HK-2 (cell line): ENCODE measurements around the gene TMTC4.
"Not testable (repeated sequence)": the region's sequence is repeated elsewhere in the genome, so short reads cannot be mapped to it uniquely, and the experiment has no call there.

Experiments used
- DNase-seq: peaks from one replicate; pipeline ENCODE4 v3.0.0-alpha.2; 2018; ENCODE audit not compliant: unreplicated experiment

Gene TMTC4

DNA sequence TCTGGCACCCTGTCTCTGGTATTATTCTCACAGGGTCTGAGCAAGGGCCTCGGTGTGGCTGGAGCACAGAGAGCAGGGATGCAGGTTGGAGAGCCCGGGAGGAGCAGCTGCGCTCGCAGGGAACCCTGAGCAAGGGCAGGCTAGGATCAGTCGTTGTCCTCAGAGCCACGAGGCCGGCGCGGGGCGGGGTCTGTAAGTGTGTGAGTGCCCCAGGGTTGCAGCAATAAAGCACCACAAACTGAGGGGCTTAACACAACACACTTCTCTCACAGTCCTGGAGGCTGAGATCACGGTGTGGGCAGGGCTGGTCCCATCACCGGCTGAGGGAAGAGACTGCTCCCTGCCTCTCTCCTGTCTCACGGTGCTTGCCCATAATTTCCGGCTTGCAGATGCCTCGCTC is 47.5 kb downstream of the TMTC4 start:
- DNase-seq = no peak

DNA sequence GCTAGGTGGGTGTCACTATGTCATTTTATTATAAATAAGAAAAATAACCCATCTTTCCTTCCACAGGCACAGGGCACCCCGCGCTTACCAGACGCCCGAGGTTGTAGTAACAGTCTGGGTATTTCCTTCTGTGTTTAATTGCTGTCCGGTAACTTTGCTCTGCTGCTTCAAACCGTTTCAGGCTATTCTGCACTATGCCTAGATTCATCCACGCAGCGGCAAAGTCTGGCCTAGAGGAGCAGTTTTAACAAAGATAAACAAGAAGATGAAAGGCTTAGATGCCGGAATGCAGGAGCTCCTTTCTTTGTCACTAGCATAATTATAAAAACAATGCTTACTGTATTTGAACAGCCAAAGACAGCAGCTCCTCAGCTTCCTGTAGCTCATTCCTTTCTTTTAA is 49.1 kb downstream of the TMTC4 start:
- DNase-seq = no peak

DNA sequence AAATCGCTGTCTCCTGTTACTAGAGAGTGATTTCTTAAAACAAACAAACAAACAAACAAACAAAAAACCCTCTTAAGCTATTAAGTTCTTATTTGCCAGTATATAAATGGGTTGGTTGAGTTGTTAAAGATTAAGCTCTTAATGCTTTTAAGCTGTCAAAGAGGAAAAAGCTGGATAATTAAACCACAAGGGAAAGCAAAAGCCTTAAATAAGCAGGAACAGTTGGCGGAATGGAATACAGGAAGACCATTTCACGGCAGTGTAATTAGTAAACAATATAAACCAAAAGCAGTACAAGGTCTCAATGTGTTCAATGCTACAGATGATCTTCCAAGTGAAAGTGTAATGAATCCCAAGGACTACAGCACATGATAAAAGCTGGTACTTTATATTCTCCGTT is 53.8 kb downstream of the TMTC4 start:
- no peak for DNase-seq

DNA sequence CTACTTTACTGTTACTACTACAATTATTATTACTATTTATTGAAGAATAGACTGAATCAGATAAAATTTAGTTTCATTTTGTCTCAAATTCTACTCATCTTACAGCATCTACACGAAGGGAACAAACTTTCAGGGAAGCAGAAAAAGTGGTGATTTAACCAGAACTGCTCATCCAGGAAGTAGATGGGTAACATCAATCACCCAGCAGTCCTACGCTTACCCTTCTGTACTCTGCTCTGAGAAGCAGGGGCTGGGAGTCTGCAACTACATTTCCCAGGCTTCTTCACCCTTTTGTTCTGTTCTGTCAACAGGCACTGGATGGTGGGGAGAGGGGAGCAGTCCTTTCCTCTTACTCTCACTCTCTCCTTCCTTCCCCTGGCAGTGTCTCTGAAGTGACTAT is 54.7 kb downstream of the TMTC4 start:
- DNase-seq = no peak

DNA sequence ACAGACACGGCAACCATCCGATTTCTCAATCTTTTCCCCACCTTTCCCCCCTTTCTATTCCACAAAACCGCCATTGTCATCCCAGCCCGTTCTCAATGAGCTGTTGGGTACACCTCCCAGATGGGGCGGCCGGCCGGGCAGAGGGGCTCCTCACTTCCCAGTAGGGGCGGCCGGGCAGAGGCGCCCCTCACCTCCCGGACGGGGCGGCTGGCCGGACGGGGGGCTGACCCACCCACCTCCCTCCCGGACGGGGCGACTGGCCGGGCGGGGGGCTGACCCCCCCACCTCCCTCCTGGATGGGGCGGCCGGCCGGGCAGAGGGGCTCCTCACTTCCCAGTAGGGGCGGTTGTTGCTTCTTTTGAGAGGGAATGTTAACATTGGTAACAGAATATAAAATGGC is 55.7 kb downstream of the TMTC4 start:
- not testable (repeated sequence) for DNase-seq

DNA sequence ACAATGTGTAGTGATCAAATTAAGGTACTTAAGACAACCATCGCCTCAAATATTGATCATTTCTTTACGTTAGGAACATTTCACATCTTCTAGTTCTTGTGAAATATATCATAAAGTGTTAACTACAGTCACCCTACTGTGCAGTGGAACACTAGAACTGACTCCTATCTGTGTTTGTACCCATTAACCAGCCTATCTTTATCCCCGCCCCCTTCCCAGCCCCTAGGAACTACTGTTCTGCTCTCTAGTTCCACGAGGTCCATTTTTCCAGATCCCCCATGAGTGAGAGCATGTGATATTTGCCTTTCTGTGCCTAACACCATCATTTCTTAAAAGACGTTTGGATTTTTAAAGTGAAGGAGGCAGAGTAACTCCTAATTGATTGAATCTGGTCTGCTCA is 61.6 kb downstream of the TMTC4 start:
- DNase-seq = no peak

DNA sequence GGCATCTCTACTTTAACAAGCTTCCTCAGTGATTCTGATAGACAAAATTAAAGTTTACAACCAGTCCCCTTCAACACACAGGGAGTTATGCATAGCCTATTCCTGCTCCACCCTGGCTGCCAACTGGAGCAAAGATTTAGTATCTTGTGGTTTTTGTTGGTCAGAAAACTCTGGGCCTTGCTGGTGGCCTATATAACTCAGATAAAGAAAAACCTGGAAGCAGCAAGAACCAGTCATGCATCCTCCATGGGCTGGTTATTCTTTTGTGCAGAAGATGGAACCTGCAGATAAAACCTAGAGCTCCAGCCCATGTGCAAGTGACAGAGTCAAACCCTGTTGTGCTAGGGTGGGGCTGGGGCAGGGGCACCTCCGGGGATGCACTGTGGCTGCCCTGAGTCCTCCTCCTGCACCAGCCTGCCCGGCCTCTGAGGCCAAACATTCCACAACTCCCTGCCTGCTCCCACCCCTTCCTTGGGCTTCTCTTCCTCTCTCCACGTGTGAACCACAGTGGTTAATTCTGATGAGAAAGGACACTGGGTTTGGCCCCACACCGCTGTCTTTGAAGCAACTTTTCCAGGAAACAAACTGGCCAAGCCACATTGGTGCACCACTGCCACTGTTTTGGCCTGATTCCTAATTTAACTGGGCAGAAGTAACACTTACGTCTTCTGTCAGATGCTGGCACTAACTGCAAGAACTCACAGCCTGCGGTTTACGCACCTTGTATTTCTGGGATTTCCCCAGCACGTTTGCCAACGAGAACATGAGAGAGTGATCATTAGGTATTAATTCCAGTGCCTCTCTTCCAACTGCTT is 62.7 kb downstream of the TMTC4 start:
- no peak for DNase-seq

DNA sequence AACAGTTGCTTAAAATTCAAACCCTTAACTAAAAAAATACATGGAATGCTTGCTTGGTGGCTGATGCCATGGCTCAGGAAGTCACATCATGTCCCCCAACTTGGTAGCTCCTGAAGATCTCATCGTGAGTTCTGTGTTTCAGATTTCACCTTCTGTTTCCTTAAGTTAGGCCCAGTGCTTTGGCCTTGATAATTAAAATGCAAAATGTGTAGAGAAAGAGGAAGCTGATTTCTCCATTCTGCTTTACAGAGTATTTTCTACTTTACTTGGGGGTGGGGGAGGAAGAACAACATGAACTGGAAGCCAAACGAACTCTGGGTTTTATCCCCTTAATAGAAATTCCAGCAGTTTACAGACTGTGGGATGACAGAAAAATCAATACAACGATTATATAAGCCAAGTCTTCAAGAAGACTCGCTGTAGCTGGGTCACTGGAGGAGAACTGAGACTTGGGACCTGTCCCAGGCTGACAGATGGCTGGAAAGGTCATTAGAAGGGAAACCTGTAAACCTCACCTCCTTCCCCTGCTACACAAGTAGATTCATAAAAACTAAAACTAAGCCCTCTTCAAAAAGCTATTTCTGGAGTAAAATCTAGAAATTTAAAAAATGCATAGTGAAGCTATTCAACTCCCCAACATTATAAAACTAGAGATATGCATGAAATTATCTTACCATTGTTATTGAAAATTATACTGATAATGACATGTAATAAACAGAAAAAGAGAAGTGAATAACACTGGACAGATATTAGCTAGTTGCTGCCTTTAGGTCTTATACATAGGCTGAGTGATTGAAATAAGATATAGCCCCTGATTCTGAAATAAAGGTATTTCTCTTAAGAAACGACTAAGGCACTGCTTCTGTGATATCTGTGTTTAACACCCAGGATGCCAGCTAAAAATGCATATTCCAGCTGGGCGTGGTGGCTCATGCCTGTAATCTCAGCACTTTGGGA is 63.9 kb downstream of the TMTC4 start:
- DNase-seq = no peak

DNA sequence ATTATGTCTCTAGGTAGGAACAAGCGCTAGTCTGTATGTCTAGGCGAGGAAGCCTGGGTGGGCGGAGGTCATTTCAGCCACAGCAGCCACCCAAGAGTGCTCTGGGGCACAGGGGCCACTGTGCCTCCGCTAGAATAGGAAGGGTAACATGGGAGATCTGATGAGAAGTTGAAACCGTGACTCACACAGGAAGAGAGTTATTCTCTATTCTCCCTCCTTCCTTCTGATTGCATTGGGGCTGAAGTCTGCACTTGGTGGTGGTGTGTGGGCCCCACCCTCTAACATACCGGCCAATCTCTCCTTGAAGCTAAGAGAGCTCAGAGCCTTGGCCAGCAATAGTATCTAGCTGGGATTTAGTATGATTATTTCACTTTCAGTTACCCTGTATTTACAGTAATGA is 65.7 kb downstream of the TMTC4 start:
- DNase-seq = no peak

DNA sequence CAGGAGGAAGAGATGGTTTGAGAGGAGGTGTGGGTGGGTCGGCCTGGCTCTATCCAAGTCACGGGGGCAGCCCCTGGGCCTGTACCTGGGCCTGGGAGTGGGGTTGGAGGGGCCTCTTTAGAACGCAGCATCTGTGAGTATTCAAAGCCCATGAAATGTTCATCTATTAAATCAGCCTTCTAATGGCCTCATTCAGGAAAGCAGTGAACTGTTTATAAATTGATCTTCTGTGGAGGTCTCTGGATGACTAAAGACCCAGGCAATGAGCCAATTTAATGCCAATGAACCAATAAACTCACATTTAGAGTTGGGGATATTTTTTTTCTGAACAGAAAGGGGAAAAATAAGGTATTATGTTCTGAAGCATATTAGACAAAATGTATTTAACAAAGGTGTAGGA is 66.1 kb downstream of the TMTC4 start:
- DNase-seq = no peak

DNA sequence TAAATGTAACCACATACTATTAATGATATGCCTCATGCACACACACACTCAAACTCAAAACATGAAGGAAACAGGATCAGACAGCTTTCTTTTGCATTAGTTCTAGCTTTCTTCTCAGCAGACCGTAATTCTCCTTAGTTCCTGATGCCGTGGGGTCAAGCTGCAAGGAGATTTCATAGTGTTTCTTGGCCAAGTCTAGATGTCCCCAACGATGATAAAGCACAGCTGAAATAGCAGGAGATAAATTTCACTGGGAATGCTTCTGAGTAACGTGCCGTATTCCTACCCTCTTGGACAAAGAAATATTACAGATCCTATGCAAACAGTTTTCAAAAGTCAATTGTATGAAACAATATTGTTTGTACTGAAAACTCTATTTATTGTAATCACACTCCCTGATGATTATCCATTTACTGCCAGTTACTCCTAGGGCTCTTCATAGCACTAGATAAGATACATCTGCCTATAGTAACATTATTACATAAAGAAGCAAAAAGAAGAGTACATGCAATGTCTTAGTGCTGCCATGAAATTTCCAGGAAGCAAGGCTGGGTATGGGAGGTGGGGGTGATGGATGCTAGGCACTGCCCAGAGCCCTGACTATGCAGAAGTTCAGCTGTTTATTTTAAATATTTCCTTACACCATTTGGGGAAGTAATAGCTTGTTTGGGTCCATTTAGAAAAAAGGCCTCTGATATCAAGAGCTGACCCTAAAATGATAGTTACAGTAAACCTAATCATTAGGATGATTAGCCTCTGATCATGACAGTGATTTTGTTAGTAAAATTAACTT is 69.5 kb downstream of the TMTC4 start:
- no peak for DNase-seq

DNA sequence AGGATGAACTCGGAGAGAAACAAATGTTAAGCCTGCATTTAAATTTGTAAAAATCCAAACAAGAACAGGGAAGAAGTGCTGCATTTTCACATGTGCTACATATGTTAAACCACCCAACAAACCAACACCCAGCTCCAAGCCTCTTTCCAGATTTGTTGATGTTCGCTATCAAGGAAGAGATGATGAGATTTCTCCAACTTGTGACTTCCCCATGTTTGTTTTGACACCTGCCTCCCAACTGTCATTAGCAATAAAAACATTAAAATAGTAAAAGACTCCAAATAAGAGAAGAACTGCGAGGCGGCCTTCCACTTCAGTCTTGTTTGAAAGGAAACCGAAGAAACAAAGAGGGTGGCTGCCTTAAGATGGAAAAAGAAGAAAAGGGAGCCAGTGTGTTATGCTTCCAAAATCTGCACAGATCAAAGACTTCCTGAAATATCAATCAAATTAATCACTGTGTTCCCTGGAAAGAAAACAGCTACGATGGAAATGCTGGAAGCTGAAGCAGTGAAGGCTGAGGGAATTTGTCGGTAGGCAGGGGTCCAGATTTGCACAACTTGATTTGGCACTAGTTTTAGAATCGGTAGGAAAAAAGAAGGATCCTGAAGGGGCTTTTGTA is 72.0 kb downstream of the TMTC4 start:
- no peak for DNase-seq

DNA sequence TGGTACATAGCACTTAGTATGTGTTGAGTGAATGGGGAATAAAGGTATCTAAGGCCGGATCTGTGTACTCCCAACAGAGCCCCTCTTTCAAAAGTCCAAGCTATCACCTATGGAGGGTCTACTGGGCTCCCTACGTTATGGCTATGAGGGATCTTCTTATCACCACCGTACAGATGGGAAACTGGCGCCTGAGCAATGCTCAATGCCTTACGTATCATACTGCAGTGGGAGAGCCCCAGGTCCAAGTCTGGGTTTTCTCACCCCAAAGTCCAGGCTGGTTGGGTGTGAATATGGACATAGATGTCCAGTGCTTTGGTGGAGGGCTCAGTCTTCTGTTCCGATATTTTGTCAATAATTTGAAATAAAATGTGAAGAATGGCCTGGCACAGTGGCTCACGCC is 72.9 kb downstream of the TMTC4 start:
- no peak for DNase-seq

DNA sequence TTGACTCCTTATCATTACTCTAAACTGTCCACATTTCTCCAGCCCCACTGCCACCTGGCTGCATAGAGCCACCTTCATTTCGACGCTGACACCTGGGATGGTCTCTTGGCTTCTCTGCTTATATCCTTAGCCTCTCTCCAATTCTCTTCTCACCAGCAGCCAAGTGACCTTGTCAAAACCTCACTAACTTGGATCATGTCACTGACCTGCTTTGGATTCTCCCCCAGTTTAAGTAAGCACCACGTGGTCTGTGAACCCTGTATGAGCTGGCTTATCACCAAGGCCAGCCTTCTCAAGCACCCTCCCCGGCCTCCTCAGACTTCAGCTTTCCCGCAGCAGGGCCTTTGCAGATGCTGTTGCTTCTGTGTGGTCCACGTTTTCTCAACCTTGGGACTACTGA is 73.7 kb downstream of the TMTC4 start:
- DNase-seq = no peak

DNA sequence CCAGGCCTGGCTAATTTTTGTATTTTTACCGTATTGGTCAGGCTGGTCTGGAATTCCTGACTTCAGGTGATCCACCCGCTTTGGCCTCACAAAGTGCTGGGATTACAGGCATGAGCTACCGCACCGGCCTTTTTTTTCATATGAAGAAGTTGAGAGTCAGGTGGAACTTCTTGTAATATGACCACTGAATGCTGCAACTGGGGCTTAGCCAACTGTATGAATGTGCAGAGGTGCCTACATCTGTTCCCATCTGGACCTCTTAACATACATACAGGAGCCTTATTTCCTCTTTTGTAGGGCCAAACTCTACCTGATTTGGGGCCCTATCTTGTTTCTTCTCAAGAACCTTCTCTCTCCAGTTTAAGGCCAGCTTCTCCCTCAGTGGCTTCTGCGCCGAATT is 74.1 kb downstream of the TMTC4 start:
- no peak for DNase-seq

DNA sequence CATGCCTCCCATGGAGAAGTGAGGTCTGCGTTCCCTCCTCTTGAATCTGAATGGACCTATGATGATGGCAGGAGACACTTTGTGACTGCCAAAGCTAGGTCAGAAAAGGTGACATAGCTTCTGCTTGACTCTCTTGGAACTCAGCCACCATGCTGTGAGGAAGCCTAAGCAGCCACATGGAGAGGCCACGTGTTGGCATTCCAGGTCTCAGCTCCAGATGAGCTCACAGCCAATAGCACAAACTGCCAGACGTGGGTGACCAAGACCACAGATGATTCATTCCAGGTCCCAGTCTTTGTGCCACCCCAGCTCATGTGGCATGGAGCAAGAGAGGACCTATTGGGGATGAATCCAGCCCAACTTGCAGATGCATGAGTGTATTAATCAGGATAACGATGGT is 77.3 kb downstream of the TMTC4 start:
- no peak for DNase-seq

DNA sequence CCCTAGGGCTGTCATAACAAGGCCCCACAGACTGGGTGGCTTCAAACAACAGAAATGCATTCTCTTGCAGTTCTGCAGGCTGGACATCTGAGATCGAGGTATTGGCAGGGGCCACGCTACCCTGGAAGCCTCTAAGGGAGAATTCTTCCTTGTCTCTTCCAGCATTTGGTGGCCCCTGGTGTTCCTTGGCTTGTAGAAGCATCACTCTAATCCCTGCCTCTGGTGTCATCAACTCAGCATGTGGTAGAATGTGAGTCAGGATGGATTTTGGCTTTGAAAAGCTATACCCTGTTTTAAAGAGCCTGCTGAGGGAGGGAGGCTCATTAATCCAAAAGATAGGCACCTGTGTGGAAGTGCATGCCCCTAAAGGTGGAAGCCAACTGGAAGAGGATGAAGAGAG is 78.1 kb downstream of the TMTC4 start:
- DNase-seq = no peak

DNA sequence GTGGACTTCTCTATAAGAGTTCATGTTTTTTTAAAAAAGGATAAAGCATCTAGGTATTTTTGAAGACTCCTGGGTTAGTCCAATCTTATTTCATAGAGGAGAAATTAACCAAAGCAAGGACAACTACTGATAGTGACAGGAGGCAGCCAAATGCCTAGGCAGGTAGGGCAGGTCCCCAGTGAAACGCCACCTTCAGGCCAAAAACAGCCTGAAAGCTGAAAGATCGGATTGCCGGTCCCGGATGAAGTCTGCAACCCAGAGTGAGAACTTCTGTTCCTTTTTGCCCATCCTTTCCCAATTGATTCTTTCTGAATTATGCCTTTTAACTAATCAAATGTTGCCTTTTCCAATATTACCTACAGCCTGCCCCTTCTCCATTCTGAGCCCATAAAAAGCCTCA is 79.9 kb downstream of the TMTC4 start:
- DNase-seq = no peak

DNA sequence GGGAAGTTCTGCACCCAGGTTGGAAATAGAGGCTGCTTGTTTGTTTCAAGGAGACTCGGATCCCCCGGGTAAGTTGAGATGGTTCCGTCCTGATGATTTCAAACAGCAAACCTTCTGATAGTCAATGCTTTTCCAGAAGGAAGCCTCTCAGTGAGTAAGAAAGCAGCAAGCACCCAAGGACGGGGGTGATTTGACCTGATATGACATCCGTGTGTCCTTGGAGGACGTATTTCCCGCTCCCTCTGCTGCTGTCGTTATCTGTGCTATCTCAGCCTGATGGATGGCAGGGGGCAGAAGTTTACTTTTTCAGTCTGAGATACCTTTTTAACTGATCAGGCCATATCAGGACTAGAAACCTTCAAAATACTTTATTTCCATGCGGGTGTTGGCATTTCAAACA is 80.3 kb downstream of the TMTC4 start:
- DNase-seq = no peak

DNA sequence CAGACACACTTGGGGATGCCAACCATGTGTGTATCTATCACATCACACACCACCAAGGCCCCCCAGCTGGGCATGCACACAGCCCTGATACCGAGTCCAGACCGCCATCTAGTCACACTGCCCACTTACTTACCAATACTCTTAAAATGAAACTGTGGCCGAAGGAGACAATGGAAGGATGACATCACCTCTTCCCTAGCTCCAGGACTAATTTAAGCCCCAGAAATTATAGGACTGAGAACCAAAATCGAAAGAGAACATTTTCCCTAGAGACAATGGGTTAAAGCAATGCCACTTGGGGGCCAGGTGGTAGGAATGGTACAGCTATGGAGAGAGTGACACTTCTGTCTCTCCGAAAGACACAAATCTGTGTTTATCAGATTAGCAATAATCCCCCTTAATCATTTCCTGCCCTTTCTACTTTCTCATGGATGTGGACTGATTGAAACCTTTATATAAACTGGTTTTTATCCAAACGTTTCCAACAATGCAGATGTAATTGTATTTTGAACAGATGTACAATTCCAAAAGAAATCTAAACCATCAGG is 85.3 kb downstream of the TMTC4 start:
- DNase-seq = no peak
